Mesodermal cell (in vitro differentiated cells): Measurements from ENCODE around the gene XPA.

Experiments used
- H3K27ac ChIP-seq: 2 replicates; pipeline ENCODE4 v1.7.0; 2013; ENCODE audit warnings: mild to moderate bottlenecking, low read depth, low read length, moderate library complexity; ENCODE audit not compliant: severe bottlenecking
- H3K36me3 ChIP-seq: 2 replicates; pipeline ENCODE4 v1.7.1; 2013; ENCODE audit warnings: mild to moderate bottlenecking, low read length, moderate library complexity; ENCODE audit not compliant: control insufficient read depth, insufficient read depth
- H3K4me1 ChIP-seq: one replicate; pipeline ENCODE4 v1.7.1; 2013; ENCODE audit warnings: mild to moderate bottlenecking, low read length; ENCODE audit not compliant: insufficient read depth, control insufficient read depth, poor library complexity, severe bottlenecking
- H3K4me3 ChIP-seq: 2 replicates; pipeline ENCODE4 v1.7.0; 2013; ENCODE audit warnings: low read length, control low read depth, mild to moderate bottlenecking; ENCODE audit not compliant: insufficient read depth, poor library complexity, severe bottlenecking; ENCODE audit errors: extremely low read depth
- H3K9me3 ChIP-seq: 2 replicates; pipeline ENCODE4 v1.7.1; 2013; ENCODE audit warnings: mild to moderate bottlenecking, low read length, moderate library complexity; ENCODE audit not compliant: control insufficient read depth
- WGBS, 2 experiments: methylation state at CpG; one replicate each; pipeline ENCODE4 v1.1.5; 2013; ENCODE audit warnings: missing lambda C conversion rate in 2 of 2; ENCODE audit not compliant: insufficient coverage in 2 of 2; 5-methylcytosine and 5-hydroxymethylcytosine counted together

XPA gene

GRCh38 chr9:97658707-97659106, 38.4 kb downstream of the XPA start:
- H3K36me3 ChIP-seq, result peaks cover 84% of the 10 kb centered on the region
- WGBS, 2 experiments, result 100% methylated on average over 1 of the region's 1 CpG; no CpG with 5 or more reads in 1 of the 2 experiments
- H3K9me3 ChIP-seq, result no peaks in the 10 kb centered on the region
- no peak overlapping the region for H3K27ac ChIP-seq
- H3K4me3 ChIP-seq, result no peak overlapping the region
- no peaks in the 10 kb centered on the region for H3K4me1 ChIP-seq

GRCh38 chr9:97651646-97652045, 45.5 kb downstream of the XPA start:
- H3K4me1 ChIP-seq, result no peaks in the 10 kb centered on the region
- no peak overlapping the region for H3K27ac ChIP-seq
- WGBS, 2 experiments, result 85 to 100% methylated on average over 2 of the region's 3 CpGs
- H3K4me3 ChIP-seq, result no peak overlapping the region
- H3K36me3 ChIP-seq, result peaks cover 73% of the 10 kb centered on the region
- H3K9me3 ChIP-seq, result no peaks in the 10 kb centered on the region

GRCh38 chr9:97647996-97648395, 49.1 kb downstream of the XPA start:
- 100% methylated on average over 4 to 5 of the region's 5 CpGs for WGBS, 2 experiments
- Histone ChIP-seq H3K36me3 (peaks cover 67% of the 10 kb centered on the region), H3K9me3 (no peaks in the 10 kb centered on the region), H3K4me1 (no peaks in the 10 kb centered on the region), H3K4me3 (no peak overlapping the region), H3K27ac (no peak overlapping the region)

GRCh38 chr9:97645720-97646119, 51.4 kb downstream of the XPA start:
- H3K4me1 ChIP-seq, result no peaks in the 10 kb centered on the region
- no peak overlapping the region for H3K27ac ChIP-seq
- peaks cover 59% of the 10 kb centered on the region for H3K36me3 ChIP-seq
- H3K9me3 ChIP-seq, result no peaks in the 10 kb centered on the region
- no peak overlapping the region for H3K4me3 ChIP-seq

GRCh38 chr9:97640325-97640724, 56.8 kb downstream of the XPA start:
- no peaks in the 10 kb centered on the region for H3K9me3 ChIP-seq
- peaks cover 39% of the 10 kb centered on the region for H3K36me3 ChIP-seq
- H3K4me1 ChIP-seq, result no peaks in the 10 kb centered on the region
- no peak overlapping the region for H3K27ac ChIP-seq
- H3K4me3 ChIP-seq, result no peak overlapping the region
- 100% methylated on average over 2 of the region's 2 CpGs; no CpG with 5 or more reads in 1 of the 2 experiments for WGBS, 2 experiments

- H3K4me3 ChIP-seq, result no peak overlapping the region
- no CpG with 5 or more reads among the region's 3 CpGs for WGBS, 2 experiments
- H3K27ac ChIP-seq, result no peak overlapping the region
- H3K4me1 ChIP-seq, result no peaks in the 10 kb centered on the region
- no peaks in the 10 kb centered on the region for H3K9me3 ChIP-seq
- H3K36me3 ChIP-seq, result peaks cover 24% of the 10 kb centered on the region
Observed at GRCh38 chr9:97638666-97639065, 58.5 kb downstream of the XPA start.

- Histone ChIP-seq H3K36me3 (peaks cover 12% of the 10 kb centered on the region), H3K4me3 (no peak overlapping the region), H3K9me3 (no peaks in the 10 kb centered on the region), H3K4me1 (no peaks in the 10 kb centered on the region), H3K27ac (no peak overlapping the region)
- WGBS, 2 experiments, result 85 to 90% methylated on average over 3 of the region's 3 CpGs
Observed at GRCh38 chr9:97636903-97637302, 60.2 kb downstream of the XPA start.

GRCh38 chr9:97635026-97635425, 62.1 kb downstream of the XPA start:
- peak overlapping the region; percentile 71 for H3K4me3 ChIP-seq
- H3K36me3 ChIP-seq, result peaks cover 8% of the 10 kb centered on the region
- H3K4me1 ChIP-seq, result no peaks in the 10 kb centered on the region
- no peaks in the 10 kb centered on the region for H3K9me3 ChIP-seq
- H3K27ac ChIP-seq, result no peak overlapping the region
- 72 to 94% methylated on average over 4 of the region's 7 CpGs for WGBS, 2 experiments

GRCh38 chr9:97633859-97634490, 63.2 kb downstream of the XPA start:
- WGBS, 2 experiments, result 1% methylated on average over 36 to 38 of the region's 43 CpGs
- Histone ChIP-seq H3K9me3 (no peaks in the 10 kb centered on the region), H3K4me3 (peak overlapping the region; percentile 71), H3K27ac (peak overlapping the region; percentile 100), H3K36me3 (peaks cover 8% of the 10 kb centered on the region), H3K4me1 (no peaks in the 10 kb centered on the region)

- Histone ChIP-seq H3K4me3 (peak within 1 kb of the TSS; percentile 71), H3K27ac (peak within 1 kb of the TSS; percentile 100), H3K36me3 (peaks cover 4% of the 10 kb centered on the region), H3K9me3 (no peaks in the 10 kb centered on the region), H3K4me1 (no peaks in the 10 kb centered on the region)
- WGBS, 2 experiments, result 0 to 1% methylated on average over 71 to 73 of the region's 83 CpGs
Observed at GRCh38 chr9:97632985-97633858, 63.9 kb downstream of the XPA start, which contains the start of the genes NCBP1 and TSTD2. Gene NCBP1 (plus strand): TSS chr9:97633821. CDS start chr9:97633882, 61 bp downstream. Gene TSTD2 (minus strand): TSS chr9:97633368. CDS start chr9:97627562, 5,806 bp downstream.
